GM12873 (cell line): ENCODE results near the gene TAF4.

ENCODE experiments used
- TF ChIP-seq, protein P1 (sequence below): IDR thresholded peaks from 2 replicates; pipeline ENCODE4 v1.5.1; 2012; ENCODE audit warnings: low read depth, mild to moderate bottlenecking, moderate library complexity, low read length, control low read depth; ENCODE audit not compliant: insufficient read depth; ENCODE audit errors: missing control alignments

Gene TAF4

DNA sequence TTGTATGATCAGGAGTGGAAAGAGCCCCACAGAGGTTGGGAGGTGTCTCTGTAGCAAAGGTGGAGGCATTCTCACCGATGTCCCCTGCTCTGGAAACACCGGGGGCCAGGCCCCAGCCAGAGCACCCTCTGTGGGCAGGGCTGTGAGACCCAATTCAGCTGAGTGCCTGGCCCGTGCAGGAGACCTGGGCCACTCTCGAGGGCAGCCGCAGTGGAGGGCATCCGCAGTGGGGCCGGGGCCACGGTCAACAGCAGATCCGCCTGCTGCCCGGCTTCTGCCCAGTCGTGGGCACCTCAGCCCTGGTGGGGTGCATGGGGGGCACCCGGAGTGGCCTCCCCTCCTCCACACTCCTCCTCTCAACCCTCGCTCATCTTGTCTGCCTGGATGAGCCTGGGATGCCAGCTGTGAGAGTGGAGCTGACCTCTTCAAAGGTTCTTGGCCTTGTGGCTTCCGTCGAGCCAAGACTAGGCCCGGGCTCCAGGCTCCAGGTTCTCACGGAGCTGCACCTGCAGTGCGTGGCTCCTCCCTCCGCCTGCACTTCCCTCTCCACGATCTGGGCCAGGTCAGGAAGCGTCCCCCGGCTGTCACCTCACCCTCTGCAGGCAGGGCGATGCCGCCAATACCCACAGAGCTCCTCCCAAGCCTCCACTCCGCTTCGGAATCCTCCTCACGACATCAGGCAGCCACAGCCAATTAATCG lies 134.8 kb downstream of the TAF4 start:
- TF ChIP-seq, protein P1, sequence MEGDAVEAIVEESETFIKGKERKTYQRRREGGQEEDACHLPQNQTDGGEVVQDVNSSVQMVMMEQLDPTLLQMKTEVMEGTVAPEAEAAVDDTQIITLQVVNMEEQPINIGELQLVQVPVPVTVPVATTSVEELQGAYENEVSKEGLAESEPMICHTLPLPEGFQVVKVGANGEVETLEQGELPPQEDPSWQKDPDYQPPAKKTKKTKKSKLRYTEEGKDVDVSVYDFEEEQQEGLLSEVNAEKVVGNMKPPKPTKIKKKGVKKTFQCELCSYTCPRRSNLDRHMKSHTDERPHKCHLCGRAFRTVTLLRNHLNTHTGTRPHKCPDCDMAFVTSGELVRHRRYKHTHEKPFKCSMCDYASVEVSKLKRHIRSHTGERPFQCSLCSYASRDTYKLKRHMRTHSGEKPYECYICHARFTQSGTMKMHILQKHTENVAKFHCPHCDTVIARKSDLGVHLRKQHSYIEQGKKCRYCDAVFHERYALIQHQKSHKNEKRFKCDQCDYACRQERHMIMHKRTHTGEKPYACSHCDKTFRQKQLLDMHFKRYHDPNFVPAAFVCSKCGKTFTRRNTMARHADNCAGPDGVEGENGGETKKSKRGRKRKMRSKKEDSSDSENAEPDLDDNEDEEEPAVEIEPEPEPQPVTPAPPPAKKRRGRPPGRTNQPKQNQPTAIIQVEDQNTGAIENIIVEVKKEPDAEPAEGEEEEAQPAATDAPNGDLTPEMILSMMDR = no peak

DNA sequence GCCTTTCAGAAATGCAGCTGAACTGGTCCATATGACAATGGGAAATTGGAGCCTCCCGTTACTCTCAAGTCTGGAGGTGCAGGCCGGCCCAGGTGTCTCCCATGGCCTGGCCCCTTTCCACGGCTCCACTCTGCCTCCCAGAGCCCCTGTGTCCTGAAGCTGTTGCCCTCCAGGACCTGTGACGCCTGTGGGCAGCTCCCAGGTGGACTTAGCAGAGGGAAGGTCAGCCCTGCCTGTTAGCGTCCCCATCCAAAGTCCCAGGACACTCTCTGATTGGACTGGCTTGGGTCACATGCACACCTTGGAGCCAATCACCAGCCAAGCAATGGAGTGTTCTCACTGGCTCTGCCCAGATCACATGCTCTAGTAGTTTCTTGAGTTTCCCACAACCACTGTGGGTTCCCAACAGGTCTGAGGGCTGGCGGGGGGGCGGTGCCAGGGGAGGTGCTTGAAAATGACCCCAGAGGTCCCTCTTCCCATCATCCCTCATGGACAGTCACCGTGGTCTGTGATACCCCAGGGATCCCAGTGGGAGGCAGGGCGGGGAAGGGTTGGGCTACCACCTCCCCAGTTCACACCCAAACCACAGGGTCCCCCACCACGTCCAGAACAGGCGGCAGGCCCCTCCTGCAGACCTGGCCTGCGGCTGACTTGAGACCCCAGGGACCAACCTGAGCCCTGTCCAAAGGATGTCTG lies 135.6 kb downstream of the TAF4 start:
- TF ChIP-seq, protein P1 = no peak

DNA sequence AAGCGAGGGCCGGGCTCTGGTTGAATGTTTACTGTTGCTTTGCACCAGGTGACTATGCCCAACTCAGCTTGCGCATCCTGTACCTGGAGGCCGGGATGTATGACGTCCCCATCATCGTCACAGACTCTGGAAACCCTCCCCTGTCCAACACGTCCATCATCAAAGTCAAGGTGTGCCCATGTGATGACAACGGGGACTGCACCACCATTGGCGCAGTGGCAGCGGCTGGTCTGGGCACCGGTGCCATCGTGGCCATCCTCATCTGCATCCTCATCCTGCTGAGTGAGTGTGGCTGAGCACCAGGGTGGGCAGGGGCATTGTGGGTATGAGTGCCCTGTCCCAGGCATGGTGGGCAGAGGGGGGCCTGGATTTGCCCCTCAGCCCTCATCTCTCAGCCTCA lies 136.1 kb downstream of the TAF4 start:
- TF ChIP-seq, protein P1 = no peak

DNA sequence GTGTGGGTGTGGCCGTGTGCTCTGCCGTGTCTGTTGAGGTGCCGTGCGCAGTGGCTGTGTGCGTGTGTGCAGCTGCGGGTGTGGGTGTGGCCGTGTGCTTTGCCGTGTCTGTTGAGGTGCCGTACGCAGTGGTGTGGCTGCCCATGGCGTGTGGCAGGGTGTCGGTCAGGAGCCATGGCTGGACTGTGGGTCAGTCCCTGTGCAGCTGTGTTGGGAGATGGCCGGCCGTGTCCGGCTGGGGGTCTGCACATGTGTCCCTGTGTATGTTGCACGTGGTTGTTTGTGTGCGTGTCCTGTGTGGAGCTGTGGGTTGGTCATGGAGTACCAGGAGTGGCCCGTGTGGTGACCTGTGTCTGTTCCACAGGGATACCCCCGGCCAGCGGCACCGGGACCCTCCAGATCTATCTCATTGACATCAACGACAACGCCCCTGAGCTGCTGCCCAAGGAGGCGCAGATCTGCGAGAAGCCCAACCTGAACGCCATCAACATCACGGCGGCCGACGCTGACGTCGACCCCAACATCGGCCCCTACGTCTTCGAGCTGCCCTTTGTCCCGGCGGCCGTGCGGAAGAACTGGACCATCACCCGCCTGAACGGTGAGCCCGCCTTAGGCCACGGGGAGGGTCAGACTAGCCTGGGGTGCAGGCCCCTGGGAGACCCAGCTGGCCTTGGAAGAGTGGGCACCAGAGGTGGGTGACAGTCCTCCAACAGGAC lies 137.7 kb downstream of the TAF4 start:
- TF ChIP-seq, protein P1 = no peak

DNA sequence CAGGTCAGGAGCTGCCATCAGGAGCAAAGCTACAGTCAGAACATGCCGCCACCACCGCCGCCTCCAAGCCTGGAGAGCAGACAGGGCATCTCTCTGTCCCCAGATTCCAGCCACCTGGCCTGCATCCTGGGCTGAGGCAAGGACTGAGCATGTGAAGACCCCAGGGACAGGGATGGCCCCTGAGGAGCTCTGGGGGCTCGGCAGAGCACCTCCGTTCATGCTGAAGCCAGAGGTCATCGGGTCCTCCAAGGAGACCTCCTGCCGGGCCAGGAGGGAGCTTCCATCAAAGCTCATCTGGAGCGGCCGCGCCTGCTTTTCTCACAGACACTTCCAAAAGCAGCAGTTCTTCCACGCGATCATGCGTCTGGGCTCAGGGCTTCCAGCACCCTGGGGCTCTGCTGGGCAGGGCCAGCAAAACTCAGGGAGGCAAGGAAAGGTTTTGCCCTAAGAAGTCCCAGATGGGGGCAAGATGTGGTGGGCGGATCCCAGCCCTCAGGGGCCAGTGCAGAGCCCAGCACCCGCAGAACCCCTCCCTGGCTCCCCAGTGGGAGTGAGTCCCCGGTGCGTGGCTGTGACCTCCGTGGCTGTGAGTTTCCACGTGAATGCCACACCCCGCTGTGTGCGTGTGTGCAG lies 138.4 kb downstream of the TAF4 start:
- TF ChIP-seq, protein P1 = no peak

DNA sequence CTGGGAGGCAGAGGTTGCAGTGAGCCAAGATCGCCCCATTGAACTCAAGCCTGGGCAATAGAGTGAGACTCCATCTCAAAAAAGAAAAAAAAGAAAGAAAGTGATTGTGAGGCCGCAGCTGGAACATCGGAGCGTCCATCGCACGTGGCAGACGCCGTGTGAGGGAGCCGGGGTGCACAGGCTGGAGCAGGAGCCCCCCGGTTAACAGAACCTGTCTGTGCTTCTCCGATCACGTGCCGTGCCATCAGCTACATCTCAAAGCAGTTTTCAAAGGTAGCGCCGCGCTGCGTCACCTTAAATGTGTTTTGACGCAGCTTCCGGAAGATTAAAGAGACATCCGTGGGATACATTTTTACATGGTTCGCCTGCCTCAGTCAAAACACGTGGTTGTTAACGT lies 138.9 kb downstream of the TAF4 start:
- TF ChIP-seq, protein P1 = no peak

DNA sequence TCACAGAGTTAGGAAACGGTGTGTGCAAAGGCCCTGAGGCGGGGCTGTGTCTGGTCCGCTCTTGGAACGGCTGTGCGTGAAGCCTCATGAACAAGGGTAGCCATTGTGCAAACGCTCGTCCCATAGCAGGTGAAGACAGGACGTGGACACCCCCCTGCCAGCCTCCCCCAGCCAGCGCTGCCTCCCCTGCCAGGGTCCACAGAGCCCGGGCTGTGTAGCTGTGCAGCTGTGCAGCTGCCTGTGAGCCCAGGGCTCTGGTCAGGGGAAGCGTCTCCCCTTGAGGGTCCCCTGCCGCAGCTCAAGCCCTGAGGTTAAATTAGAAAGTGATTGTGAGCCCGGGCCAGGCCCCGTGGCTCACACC lies 139.4 kb downstream of the TAF4 start:
- TF ChIP-seq, protein P1 = no peak
